Activated CD4-positive, CD25-positive, alpha-beta regulatory T cell treated with anti-CD3 and anti-CD28 coated beads, Interleukin-2, amount 50 U/mL, for 24 hours (primary cell): ENCODE results near the gene GJB4.
"Not testable (repeated sequence)": the region's sequence is repeated elsewhere in the genome, so short reads cannot be mapped to it uniquely, and the experiment has no call there.

ENCODE experiments used
- ATAC-seq, 2 donors: fragments of 150-1000 bp; cut with Tn5 transposase; one replicate each; pipeline ENCODE4 v1.10.0; 2021; ENCODE audit warnings: mild to moderate bottlenecking in 1 of 2, moderate library complexity in 1 of 2

Gene GJB4

DNA sequence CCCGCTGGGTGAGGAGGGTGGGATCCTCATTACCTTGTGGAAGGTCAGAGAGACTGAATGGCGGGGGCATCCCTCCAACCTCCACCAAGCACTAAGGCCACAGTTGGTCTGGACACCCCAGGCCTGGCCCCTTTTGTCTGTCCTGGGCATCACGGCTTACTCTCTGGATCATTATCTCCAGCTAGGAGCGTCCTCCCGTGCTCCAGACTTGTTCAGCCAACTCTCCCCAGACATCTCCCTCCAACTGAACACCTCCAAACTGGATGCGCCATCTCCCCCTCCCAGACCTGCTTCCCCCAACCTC, 11.9 kb upstream of the GJB4 start:
- no peak for ATAC-seq

- ATAC-seq = no peak
Observed at GRCh38 chr1:34749992-34750391, 9.5 kb upstream of the GJB4 start.

DNA sequence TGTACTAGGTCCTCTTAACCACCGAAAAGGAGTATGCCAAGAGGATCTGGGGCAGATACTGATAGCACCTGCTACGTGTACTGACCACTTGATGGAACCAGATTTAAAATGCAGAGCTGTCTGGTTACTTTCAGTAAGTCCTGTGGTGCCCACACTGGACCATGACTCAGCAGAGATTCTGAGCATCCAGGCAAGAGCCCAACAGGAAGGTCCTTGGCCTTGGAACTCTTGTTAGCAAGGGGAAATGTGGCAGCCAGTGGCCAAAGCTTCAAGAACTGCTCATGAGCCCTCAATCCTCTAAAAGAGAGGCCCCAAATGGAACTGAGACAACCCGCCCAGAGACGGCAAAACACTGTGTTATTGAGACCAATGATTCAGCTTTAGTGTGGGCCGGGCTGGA, 8.9 kb upstream of the GJB4 start:
- no peak for ATAC-seq

- ATAC-seq = no peak
Observed at GRCh38 chr1:34753163-34753562, 6.4 kb upstream of the GJB4 start.

DNA sequence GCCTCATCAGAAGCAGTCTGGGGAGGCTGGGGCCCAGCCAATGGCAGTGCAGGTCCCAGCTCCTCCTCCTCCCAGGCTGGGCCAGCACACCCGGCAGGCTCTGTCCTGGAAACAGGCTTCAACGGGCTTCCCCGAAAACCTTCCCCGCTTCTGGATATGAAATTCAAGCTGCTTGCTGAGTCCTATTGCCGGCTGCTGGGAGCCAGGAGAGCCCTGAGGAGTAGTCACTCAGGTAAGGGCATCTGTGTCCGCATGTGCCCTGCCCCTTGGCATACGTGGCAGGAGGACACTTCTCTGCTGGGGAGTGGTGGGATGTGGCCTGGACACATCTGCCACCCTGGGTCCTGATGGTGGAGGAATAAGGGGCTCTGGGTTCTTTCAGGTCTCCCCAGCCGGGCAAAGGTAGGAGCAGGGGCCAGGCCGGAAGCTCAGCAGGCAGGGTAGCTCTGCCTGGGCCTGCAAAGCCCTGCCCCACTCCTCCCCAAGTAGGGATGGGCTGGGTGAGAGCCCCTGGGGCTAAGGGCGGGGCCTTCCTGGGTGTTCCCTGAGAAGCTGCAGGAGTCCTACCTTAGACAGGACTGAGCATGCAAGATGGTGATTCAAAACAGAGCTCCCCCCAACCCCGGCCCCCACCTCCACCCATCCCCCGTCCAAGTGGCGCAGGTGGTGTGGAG, 4.4 kb upstream of the GJB4 start, which contains the start of gene GJB5:
Gene GJB5, plus strand, starts transcription at position 84 of the 674 bp plus-strand sequence. CDS start 2,284 bp downstream, outside the sequence.
- ATAC-seq = no peak

GRCh38 chr1:34755961-34756360, 3.6 kb upstream of the GJB4 start:
- ATAC-seq = no peak

DNA sequence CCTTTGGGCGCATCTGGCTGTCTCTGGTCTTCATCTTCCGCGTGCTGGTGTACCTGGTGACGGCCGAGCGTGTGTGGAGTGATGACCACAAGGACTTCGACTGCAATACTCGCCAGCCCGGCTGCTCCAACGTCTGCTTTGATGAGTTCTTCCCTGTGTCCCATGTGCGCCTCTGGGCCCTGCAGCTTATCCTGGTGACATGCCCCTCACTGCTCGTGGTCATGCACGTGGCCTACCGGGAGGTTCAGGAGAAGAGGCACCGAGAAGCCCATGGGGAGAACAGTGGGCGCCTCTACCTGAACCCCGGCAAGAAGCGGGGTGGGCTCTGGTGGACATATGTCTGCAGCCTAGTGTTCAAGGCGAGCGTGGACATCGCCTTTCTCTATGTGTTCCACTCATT, 2.2 kb upstream of the GJB4 start:
- ATAC-seq = no peak

DNA sequence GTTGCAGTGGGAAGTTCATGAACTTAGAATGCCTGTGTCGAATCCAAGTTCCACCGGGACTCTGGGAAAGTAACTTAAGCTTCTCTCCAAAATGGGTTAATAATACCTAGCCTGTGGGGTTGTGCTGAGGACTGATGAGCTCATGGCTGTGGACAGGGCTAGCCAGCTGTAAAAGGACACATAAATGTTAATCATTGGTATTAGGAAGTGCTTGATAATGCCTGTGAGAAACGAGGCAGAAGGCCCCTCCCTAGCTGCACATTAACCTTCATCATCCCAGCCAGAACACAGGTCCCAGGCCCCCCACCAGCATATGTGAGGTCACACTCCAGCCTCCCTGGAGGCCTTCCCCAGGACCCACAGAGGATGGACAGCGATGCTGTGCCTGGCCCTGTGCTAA, 789 bp upstream of the GJB4 start:
- ATAC-seq = no peak

GRCh38 chr1:34761176-34761761, 1.7 kb downstream of the GJB4 start:
- no peak for ATAC-seq

- no peak for ATAC-seq
Observed at GRCh38 chr1:34761776-34762307, 2.3 kb downstream of the GJB4 start.

DNA sequence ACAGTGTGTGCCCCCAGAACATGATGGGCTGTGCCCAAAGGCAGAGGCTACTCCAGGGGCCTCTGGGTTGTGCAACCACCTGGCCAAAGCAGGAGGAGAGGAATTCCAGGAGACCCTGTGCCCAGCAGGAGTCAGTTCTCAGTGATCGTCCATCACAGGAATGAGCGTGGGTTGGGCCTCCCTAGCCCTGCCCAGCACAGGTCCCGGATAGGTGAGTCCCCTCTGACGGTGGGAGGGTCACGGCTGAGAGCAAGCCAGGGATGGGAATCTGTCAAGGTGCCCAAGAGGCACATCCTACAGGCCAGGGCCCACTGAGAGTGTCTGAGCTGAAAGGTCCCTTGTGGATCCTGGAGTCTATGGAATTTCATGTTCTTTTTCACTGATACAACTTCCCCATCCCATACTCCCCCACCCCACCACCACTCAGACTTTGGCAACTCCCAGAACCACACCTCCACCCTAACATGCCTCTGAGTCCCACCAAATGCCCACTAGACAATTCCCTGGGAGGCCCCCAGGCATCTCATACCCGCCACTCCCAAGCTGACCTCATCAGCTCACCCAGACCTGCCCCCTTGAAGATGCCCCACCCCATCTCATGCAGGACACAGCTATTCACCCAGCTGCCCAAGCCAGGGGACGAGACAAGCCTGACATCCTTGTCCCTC, 3.1 kb downstream of the GJB4 start:
- ATAC-seq = no peak

DNA sequence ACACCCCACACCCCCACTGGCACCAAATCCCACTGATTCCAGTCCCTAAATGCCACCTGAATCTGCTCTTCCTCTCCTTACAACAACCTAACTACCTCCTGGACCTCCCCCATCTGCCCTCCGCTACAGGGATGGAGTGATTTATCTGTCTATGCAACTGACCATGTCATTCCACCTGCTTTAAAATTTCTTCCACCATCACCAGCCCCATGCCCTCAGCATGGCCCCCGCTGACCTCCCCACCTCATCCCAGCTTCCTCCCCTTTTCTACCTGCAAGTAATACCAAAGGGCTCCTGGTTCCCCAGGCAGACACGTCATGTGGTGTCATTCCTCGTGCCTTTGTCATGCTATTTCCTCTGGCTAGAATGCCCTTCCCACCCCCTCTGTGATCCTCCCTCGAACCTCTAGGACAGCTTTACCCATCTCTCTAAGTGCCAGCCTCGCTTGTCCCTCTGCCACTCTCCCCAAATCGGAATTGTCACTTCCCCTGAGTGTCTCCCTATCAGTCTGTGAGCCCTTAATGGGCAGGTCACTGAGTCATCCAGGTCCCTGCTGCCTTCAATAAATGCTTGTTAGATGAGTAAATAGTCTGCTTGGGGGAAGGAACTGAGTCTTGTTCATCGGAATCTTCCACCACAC, 3.7 kb downstream of the GJB4 start:
- no peak for ATAC-seq

DNA sequence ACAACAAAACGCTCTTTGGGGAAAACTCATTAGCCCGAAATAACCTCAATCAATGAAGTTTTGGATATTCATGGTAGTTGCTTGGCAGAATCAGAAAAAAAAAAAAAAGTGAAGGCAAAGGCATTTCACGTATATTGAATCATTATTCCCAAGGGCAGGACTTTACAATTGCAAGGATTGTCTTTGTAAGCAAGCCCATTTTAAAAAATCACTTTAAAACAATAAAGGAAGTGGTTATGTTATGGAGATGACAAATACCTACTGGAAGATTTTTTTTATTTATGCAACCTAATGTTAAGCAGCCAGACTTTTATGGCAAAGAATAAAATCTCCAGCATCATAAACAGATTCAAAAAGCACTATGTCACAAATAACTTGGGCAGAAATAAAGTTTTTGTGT, 9.3 kb downstream of the GJB4 start:
- no peak for ATAC-seq

GRCh38 chr1:34770891-34771504, 11.5 kb downstream of the GJB4 start:
- ATAC-seq = no peak

DNA sequence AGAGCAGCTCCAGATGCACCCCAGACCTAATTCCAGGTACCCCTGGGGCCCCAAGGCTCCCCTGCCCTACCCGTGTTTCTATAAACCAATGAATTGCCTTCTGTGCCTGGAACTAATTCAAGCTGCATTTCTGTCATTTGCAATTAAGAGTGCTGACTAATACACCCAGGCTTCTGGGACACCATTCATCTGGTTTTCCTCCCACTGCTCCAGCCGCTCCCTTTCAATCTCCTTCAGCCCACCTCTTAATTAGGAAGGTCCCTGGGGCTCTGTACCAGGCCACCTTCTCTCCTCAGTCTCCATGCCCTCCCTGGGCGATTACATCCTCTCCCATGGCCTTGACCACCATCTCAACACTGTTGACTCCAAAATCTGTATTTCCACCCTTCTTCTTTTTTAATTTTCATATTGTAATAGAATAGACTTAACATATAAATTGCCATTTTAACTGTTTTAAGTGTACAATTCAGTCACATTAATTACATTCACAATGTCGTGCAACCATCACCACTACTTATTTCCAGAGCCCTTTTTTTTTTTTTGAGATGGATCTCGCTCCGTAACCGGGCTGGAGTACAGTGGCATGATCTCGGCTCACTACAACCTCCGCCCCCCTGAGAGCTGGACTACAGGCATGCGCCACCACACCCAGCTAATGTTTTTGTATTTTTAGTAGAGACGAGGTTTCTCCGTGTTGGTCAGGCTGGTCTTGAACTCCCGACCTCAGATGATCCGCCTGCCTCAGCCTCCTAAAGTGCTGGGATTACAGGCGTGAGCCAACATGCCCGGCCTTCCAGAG, 12.2 kb downstream of the GJB4 start:
- no peak for ATAC-seq

- ATAC-seq = not testable (repeated sequence)
Observed at GRCh38 chr1:34773114-34773513, 13.6 kb downstream of the GJB4 start.

DNA sequence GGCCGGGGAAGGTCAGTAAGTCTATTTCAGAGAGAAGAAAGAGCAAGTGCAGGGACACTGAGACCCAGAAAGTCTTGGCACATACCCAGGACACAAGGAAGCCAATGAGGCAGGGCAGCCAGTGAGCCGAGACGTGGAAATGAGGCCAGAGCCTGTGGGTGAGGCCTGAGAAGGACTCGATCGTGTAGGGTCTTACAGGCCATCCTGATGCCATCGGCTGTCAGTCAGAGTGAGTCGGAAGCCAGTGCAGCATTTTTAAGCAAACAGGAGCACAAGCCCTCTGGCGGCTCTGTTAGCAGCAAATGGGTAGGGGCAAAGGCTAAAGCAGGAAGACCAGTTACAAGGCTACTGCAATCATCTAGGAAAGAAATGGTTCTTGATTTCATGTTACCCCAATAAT, 15.4 kb downstream of the GJB4 start:
- no peak for ATAC-seq

GRCh38 chr1:34776911-34777310, 17.4 kb downstream of the GJB4 start:
- no peak for ATAC-seq

DNA sequence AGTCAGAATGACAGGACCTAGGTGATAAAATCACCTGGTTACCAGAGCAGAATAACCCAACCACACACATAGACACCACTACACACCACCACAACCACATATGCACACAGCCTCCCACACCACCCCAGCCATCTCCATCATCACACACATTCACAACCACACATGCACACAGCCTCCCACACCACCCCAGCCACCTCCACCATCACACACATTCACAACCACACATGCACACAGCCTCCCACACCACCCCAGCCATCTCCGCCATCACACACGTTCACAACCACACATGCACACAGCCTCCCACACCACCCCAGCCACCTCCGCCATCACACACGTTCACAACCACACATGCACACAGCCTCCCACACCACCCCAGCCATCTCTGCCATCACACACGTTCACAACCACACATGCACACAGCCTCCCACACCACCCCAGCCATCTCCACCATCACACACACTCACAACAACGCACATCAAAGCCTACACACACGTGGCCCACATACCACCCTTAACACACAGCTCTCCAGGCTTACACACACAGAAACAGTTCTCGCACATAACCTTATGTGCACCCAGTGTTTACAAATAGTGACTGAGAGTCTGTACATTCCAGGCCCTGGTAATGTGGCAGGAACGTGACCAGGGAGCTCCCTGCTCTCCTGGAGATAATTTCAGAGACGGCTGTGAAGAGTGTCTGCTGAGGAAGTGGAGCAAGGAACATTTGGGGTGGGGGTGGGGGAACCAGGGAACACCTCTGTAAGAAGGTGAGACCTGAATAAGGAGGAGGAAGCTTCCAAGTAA, 18.2 kb downstream of the GJB4 start:
- ATAC-seq = no peak

DNA sequence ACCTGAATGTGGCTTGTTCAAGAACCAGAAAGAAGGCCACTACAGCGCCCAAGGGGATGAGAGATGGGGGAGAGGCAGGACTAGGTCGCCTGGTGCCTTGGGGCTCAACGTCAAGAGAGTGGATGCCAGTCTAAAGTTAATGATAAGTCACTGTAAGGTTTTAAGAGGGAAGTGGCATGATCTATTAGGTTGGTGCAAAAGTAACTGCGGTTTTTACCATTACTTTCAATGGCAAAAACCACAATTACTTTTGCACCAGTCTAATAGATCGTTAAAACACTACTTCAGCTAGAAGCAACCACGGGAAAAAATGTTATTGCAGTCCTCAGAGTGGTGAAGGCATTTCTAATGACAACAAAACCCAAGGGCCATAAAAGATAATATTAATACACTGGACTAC, 18.8 kb downstream of the GJB4 start:
- no peak for ATAC-seq

DNA sequence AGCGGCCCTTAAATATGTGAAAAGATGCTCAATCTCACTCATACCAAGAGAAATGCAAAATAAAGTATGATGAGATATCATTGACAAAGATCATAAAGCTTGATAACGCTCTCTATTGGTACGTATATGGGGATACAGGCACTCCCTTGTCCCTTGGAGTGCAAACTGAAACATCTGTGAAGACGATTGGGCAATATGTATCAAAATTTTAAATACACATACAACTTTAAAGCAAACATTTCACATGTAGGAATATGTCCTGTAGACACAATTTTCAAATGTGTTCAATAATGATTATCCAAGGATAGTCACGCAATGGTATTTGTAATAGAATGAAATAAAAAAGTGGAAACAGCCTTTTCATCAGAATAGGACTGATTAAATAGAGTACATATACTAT, 19.5 kb downstream of the GJB4 start:
- ATAC-seq = no peak

GRCh38 chr1:34779526-34779925, 20.0 kb downstream of the GJB4 start:
- no peak for ATAC-seq
